Dedifferentiated amniotic fluid mesenchymal stem cell (primary cell): Measurements from ENCODE around the gene MSMO1.

Experiments used
- DNase-seq: peaks from one replicate; pipeline ENCODE4 v3.0.0-alpha.2; 2016; ENCODE audit errors: extremely low spot score

Gene MSMO1

DNA sequence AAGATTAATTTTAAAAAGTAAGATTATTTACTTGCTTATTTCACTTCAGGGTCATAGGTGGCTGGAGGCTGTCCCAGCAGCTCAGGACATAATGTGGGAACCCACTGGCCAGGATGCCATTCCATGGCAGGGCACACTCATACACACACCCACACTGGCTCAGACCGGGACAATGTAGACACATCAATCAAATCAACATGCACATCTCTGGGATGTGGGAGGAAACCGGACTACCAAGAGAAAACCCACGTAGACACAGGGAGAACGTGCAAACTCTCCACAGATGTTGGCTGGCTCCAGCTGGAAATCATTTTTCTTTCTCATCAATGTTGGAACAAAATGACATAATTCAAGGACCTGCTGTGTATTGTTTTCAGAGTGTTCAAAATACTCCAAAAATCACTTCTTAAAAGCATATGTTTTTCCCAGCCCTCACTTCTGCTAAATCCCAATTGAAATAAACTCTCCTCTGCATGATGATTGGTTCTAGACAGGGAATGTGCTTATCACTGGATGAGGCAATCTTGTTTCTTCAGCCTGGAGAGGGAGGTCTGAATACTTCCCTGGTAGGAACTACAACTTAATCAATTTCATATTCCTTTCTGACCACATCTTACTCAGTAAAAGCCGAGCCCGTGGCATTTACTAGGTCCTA lies 32.7 kb downstream of the MSMO1 start:
- DNase-seq, result no peak

DNA sequence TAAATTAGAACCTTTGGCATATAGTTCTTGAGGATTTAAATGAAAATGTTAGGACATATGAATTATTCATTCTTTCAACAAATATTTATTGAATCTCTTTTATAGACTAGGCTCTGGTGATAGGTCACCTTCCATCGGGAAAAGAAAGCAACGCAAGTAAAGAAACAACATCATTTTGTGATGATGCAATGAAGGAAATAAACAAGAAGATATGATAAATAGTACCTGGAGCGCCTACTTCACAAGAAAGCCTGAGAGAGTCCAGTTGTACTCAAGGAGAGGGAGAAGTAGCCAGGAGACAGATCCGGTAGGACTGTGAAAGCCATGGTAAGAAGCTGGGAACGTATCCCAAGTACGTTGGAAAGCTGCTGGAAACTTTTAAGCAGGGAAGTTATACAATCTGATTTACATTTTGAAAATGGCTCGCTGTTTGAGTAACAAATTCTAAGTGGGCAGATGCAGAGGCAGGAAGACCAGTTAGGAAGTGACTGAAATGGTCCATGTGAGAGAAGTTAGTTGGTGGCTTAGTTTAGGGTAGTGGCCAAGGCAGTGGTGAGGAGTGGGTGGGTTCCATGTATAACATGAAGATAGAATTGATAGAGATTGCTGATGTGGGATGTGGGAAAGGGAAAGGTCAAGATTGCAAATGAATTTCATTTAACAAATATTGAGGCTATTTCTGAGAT lies 33.7 kb downstream of the MSMO1 start:
- DNase-seq, result no peak

DNA sequence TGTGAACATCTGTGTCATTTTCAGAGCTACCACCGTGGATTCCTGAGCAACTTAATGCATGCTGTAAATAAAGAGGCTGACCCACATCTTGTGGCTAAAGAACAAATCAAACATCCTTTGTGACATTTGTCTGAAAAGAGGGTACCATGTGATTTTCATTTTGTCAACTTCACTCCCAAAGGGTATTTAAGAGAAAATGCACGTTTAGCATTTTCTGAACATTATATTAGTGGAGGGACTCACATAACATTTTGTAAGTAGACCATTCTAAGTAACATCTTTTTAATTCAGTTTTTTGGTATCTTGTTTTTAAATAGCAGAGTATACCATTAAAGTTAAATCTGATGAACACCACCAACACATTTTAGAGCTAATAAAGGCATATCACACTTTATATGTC lies 34.3 kb downstream of the MSMO1 start:
- no peak for DNase-seq

DNA sequence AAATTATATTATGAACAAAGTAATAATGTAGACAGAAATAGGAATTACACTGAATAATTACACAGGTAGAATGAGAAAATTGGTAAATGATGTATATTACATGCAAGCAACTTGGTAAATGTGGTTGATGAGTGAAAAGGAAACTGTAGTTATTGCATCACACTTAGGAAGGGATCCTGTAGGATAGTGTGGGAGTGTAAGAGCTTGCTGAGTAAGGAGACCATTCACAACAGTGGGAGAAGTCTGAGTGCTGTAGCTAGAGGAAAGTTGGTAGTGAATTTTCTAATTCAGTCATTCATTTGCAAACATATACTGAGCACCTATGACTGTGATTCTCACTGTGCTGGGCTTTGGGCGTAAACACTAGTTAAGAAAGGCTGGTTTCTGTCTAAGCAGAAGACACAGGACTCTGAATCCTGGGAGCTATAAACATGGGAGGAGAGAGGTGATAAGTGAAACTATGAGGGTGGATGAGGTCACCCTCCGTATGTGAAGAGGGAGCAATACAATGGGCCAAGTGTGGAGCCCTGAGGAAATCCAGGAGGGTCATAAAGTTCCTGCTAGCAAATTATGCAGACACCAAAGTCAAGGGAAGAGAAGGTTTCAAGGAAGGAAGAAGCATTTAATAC lies 37.1 kb downstream of the MSMO1 start:
- no peak for DNase-seq

DNA sequence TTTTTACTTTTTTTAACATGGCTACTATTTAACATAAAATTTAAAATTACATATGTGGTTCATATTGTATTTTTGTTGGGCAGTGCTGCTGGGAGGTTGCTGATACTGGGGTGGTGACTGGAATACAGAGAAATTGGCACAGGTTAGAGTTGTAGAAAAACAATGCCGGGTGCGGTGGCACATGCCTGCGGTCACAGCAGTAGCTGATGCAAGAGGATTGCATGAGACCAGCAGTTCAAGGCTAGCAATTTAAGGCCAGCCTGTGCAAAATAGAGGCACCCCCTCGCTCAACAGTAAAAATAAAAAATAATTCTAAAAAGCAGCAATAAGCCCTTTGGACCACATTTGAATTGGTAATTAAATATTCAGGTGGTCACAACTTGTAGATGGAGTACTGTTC lies 39.6 kb downstream of the MSMO1 start:
- DNase-seq, result no peak

DNA sequence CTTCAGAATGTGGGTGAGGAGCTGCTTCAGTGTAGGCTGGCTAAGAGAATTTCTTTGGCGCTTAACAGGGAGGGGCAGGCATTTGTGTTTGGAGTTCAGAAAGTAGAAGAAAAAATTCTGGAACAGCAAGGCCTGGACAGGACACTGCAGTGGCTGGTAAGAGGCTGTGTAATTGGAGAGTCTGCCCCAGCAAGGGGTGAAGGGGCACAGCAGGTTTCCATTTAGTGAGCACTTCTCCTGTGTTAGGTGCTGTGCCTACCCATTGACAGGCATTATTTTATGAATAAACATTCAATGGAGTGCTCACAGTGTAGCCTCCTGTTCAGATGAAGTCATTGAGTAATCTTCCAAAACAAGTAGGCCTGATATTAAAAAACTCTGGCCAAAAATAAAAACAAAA lies 40.6 kb downstream of the MSMO1 start:
- no peak for DNase-seq

DNA sequence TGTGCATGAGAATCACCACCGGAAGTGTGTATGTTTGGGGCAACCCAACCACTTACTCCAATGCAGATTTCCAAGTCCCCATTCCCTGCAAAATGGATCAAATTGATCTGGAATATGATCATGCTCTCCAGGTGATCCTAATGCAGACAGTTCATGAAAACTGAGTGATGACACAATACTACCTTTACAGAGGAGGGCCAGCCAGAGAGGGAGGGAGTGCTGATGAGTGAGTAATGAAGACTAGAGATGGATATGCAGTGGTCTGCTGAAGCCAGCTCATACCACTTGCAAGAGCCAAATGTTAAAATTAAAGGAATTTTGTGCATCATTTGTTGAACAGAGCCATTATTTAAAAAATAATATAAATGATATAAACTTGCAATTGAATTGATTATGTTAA lies 41.1 kb downstream of the MSMO1 start:
- no peak for DNase-seq

DNA sequence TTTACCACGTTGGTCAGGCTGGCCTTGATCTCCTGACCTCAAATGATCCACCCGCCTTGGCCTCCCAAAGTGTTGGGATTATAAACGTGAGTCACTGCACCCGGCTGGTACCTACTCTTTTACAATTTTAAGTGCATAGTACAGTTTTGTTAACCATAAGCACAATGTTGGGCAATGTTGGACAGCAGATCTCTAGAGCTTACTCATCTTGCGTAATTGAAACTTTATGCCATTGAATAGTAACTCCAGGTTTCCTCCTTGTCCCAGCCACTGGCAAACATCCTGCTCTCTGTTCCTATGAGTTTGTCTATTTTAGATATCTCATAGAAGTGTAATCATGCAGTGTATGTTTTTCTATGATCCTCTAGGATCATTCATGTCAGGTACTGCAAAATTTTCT lies 42.1 kb downstream of the MSMO1 start:
- no peak for DNase-seq

DNA sequence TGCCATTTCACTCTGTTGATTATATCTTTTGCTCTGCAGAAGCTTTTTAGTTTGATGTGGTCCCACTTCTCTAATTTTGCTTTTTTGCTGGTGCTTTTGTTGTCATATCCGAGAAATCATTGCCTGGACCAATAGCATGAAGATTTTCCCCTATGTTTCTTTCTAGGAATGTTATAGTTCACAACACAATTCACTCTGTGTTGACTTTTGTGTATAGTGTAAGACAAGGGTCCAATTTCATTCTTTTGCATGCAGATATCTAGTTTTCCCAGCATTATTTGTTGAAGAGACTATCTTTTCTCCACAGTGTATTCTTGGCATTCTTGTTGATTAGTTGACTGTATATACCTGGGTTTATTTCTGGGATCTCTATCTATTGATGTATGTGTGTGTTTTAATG lies 43.1 kb downstream of the MSMO1 start:
- DNase-seq, result no peak

DNA sequence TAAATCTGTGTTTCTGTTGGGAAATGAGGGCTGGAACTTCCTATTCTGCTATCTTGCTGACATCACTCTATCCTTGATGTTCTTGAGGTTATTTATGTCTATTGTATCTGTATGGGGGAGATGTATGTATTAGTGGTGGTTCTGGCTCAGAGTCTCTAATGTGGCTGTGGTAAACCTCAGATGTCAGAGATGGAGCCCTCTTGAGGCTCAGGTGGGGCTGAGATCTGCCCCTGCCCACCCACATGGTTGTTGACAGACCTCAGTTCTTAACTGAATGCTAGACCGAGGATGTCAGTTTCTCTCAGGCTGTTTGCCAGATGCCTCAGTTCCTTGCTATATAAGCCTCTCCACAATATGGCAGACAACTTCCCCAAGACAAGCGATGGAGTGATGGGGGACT lies 48.0 kb downstream of the MSMO1 start:
- DNase-seq, result no peak

DNA sequence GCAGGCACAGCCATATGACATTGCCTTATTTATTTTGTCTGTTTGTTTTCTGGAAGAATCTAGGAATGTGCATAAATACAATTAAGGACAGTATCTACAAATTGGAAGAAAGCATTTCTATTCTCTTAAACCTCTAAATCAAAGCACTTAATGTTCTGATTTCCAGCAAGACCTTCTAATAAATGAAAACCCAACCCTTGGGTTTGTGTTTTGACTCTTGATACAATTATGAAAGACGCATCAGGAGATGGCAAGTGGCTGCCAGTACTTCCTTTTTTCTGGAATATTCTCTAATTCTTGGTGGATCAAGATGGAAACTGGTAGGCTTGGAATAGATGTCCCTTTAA lies 50.9 kb downstream of the MSMO1 start:
- no peak for DNase-seq

DNA sequence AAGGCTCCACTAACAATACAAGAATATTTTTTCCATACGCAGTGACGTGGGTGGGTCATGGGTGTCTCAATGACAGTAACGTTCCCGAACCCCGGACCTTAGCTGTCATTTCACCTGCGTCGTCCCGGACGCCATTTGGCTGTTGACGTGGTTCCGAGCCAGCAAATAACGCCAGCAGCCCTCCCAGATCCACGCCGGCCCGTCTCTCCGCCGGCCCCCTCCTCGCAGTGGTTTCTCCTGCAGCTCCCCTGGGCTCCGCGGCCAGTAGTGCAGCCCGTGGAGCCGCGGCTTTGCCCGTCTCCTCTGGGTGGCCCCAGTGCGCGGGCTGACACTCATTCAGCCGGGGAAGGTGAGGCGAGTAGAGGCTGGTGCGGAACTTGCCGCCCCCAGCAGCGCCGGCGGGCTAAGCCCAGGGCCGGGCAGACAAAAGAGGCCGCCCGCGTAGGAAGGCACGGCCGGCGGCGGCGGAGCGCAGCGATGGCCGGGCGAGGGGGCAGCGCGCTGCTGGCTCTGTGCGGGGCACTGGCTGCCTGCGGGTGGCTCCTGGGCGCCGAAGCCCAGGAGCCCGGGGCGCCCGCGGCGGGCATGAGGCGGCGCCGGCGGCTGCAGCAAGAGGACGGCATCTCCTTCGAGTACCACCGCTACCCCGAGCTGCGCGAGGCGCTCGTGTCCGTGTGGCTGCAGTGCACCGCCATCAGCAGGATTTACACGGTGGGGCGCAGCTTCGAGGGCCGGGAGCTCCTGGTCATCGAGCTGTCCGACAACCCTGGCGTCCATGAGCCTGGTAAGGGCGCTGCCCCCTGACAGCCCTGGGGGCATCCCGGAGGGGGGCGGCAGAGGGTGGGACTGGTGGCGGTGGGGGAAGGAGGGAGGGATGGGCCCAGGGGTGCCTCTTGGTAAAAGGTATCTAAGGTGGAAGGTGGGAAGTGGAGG lies 51.5 kb downstream of the MSMO1 start, which contains the start of gene CPE:
TSS of gene CPE (plus strand) at position 264 of the 933 bp plus-strand sequence. CDS start at position 478, 214 bp downstream.
- peak; percentile 84 for DNase-seq

DNA sequence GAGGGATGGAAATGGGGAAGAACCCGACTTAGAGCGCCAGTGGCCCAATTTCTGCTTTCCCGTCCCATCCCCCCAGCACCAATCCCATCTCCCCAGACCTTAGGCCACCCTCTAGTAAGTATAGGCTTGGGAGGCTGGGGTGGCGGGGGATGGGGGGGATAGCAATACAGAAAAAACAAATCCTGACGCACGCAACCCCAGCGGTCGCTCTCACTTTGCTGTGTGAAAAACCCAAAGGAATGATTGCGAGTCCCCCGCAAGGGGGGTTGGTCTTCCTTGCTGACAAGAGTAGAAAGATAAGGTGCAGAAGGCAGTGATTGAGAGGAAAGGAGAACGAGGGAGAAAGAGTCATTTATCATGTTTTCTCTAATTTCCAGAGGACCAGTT lies 52.2 kb downstream of the MSMO1 start:
- no peak for DNase-seq

DNA sequence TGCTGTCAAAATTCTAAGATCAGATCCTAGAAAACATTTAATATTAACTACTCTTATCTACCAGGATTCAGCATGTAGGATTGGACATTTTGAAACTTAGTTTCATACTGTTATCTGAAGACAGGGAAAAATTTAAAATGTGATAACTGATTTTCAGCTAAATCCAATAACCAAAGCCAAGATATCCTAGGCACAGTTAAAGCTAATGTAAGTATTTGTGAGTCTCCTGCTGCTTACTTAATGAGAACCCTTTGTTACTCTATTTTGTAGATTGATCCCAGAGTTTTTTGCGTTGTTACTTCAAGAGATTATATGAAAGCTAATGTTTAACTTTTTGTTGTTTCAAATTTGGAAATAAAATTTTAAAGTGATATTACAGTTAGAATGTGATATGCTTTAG lies 53.3 kb downstream of the MSMO1 start:
- no peak for DNase-seq

DNA sequence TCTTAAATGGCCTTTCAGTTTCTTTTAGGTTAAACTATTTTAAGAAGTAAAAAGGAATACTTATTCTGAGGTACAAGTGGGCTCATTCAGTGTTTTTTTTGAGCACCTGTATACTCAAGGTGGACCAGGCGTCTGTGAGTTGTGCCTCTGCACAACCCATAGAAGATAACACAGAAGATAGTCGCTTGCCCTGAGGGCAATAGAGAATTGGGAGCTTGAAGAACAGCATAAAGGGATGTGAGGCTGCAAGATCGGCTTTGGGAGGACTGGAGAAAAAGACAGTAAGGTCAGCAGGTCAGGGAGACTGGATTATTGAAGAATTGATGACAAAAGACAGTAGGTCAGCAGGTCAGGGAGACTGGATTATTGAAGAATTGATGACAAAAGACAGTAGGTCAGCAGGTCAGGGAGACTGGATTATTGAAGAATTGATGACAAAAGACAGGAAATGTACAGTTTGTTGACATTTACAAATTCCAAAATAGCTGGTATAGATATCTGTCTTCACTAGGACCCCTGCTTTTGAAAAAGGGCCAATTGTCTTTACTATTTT lies 54.4 kb downstream of the MSMO1 start:
- DNase-seq, result no peak

DNA sequence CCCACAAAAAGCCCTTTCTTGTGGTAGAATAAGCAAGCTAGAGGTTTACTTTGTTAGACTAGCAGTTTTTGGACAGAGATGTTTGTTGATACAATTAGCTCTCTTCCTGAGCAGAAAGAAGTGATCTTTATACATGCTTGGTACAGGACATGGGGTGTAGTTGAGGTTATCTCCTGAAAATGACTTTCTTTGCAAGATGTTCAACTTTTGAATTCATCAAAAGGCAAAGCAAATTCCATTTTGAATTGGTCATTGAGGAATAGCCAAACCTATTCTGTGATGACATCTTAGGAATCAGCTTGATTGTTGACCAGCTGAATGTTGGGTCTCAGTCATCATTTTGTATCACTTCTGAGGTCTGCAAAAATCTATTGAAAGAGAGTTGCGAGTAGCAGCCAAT lies 55.2 kb downstream of the MSMO1 start:
- DNase-seq, result no peak

DNA sequence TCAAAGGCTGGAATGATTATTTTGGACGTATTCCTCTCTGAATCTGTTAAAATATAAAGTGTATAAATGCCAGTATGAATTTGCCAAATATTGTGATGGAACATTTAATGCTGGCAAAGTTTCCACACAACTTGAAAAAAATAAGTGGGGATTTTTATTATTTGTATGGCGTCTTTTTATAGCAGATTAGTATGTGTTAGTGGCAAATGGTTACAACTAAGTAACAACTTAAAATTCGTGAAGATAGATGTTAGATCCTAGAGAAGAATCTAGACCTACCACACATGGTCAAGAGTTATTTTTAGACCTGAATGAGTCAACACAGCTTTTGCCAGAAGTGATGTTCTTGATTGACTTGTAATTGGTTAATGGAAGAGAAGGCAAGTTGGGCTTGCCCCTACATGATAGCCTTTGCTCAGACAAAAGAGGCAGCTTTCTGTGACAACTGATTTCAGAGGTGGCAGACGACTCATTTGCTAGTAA lies 56.2 kb downstream of the MSMO1 start:
- no peak for DNase-seq

DNA sequence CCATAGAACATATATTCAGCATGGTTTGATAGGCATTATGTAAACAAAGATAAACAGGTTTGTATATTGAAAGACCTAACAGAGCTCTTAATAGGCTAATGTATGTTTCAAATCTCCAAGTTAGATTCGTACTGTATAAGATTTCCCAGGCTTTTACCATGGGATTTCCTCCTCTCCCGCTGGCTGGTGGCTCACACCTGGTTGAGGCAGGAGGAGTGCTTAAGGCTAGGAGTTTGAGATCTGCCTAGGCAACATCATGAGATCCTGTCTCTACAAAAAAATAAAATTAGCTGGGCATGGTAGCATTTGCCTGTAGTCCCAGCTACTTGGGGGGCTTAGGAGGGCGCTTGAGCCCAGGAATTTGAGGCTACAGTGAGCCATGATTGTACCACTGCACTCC lies 56.7 kb downstream of the MSMO1 start:
- DNase-seq, result no peak

DNA sequence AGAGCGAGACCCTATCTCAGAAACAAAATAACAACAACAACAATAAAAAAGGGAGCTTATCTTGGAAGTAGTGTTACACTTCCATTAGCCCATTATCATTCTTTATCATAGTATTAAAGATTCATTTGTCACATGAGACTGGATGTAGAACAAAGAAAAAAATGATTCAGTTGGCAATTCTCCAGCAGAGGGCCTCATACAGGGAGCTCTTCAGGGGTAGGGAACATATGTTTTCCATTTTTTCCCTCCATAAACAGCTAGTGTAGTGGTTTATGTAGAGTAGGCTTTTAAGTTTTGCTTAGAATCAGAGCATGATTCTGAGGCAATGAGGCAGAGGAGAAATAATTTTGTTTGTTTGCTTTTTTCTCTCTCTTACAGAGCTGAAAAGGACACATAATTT lies 57.1 kb downstream of the MSMO1 start:
- DNase-seq, result peak; percentile 44

DNA sequence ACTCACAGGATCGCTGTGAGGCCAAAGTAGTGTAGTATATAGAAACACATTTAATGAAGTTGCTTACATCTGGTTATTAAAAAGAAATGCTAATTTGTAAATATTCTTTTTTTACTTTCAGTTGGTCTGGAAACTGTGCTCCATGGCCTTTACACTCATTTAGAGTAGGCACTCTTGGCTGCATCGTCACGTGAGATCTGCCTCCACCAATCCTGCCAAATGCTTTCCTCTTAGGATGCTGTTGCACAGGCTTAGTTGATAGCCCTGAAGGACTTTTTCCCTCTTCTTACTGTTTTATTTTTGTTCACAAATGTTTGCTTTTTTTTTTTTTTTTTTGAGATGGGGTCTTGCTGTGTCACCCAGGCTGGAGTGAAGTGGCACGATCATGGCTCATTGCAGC lies 57.7 kb downstream of the MSMO1 start:
- no peak for DNase-seq

DNA sequence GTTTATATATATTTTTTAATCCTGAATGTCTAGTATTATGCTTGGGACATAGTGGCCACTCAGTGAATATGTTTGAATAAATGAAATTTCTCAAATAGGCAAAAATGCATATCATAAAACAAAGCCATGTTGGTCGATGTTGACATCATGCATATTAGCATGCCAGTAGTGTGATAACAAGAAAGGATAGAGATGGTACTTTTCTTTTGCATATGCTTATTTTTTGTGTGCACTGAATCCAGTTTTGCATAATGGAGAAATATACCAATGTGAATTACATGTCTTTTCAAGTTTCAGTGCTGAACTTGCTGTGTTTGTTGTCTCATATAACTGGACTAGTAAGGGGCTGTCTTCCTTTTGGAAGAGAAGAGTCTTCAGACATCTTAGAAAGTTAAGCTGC lies 58.9 kb downstream of the MSMO1 start:
- DNase-seq, result no peak

DNA sequence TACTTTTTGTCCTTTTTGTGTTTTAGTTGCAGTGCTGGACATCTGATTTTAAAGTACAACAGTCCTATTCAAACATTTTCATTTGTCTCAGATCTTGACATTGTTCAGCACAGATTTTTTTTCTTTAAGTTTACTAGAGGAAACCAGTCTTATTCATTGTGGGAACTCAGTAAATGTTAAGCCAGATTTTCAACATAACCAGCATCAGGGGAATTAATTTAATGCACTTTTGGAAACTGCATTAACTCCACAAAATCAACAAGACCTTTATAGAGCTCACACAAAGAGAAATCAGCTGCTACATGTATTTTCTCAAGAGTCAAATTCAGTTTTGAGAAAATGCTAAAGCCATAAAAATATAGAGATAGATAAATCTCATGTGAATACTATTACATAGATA lies 61.3 kb downstream of the MSMO1 start:
- no peak for DNase-seq
